Breast epithelium (tissue), 4 donors: ENCODE measurements around the gene INSIG2. TPM values are rescaled to one million over a fixed set of nuclear protein-coding genes. Genes with fewer than 3 reads are reported as not detected.

Source experiments
- DNase-seq, 2 donors: peaks; one replicate each; pipeline ENCODE4 v3.0.0-alpha.2; 2019; ENCODE audit warnings: low spot score in 2 of 2
- H3K27ac ChIP-seq, 2 donors: fragments of 200-600 bp; sonication (generic) in 1 of 2; one replicate each; pipeline ENCODE4 v1.5.1; 2016 to 2019; ENCODE audit warnings: mild to moderate bottlenecking in 1 of 2
- H3K27me3 ChIP-seq, 2 donors: fragments of 200-600 bp; sonication (generic) in 1 of 2; one replicate each; pipeline versions ENCODE4 v1.5.1 to v1.6.0; 2017 to 2019; ENCODE audit warnings: control low read depth in 1 of 2, mild to moderate bottlenecking in 1 of 2
- H3K36me3 ChIP-seq: fragments of 200-600 bp; one replicate; pipeline ENCODE4 v1.5.1; 2019
- H3K4me1 ChIP-seq, 2 donors: fragments of 200-600 bp; sonication (generic); one replicate each; pipeline ENCODE4 v1.5.1; 2016 to 2019; ENCODE audit warnings: control low read depth in 1 of 2
- H3K4me3 ChIP-seq, 3 donors: fragments of 200-600 bp; sonication (generic); 1 replicate in 2 of 3; 2 replicates in 1 of 3; pipeline ENCODE4 v1.5.1; 2016 to 2019; ENCODE audit warnings: mild to moderate bottlenecking in 3 of 3, moderate library complexity in 2 of 3
- H3K9me3 ChIP-seq, 2 donors: fragments of 200-600 bp; sonication (generic) in 1 of 2; one replicate each; pipeline ENCODE4 v1.5.1; 2016 to 2019; ENCODE audit warnings: control low read depth in 1 of 2
- POLR2A ChIP-seq: fragments of 450-650 bp; IDR thresholded peaks from one replicate; pipeline ENCODE4 v1.6.1; 2016; ENCODE audit warnings: antibody characterized with exemption, mild to moderate bottlenecking, moderate library complexity
- POLR2AphosphoS5 ChIP-seq, 3 donors: sonication (generic); formaldehyde crosslinking; IDR thresholded peaks; one replicate each; pipeline ENCODE4 v1.6.1; 2017; ENCODE audit warnings: antibody characterized with exemption in 3 of 3
- intact Hi-C: fragments of 100-400 bp; cut with DNase I; formaldehyde crosslinking; loops from one replicate; pipeline ENCODE4 v1.15.1; 2023; ENCODE audit warnings: low total_unique reads
- total RNA-seq, 3 donors: library from RNA; depleted of rRNA; stranded (reverse); fragments of >200 nt; gene quantifications; one replicate each; pipeline ENCODE4 v1.1.0, GENCODE V29; 2016
- TF ChIP-seq, protein P1 (sequence below), 3 donors: fragments of 450-650 bp; IDR thresholded peaks; one replicate each; pipeline ENCODE4 v1.5.1; 2016 to 2017; ENCODE audit warnings: antibody characterized with exemption in 3 of 3, mild to moderate bottlenecking in 3 of 3, moderate library complexity in 3 of 3

INSIG2 gene
- total RNA-seq, 3 donors from 2014 or later, result 13.1 to 30.9 (median 20.3) TPM

DNA sequence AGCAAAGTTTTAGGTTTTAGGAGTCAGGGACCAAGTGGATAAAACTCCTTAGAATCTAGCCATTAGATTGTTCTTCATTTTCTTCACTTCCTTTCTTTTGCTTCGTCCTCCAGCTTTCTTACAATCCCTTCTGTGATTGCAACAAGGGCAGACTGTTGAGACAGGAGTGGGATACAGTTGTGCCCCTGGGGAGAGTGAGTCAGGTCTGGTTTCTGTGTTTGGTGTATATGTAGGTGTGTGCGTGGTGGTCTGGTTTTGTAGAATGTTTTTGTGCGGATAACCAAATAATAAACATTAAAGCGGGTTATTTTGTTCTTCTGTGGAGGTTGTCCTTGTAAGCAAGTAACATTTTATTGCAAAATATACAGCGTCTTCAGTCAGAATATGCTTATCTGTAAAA is 7.3 kb downstream of the INSIG2 start:
- no peaks in the 10 kb centered on the region for H3K4me1 ChIP-seq
- intact Hi-C loops, result no loop called here
- no peaks in the 10 kb centered on the region for H3K36me3 ChIP-seq
- TF ChIP-seq POLR2AphosphoS5 (IDR thresholded peaks at IDR 0.05) (no peak), POLR2A (no peak)
- TF ChIP-seq, protein P1, sequence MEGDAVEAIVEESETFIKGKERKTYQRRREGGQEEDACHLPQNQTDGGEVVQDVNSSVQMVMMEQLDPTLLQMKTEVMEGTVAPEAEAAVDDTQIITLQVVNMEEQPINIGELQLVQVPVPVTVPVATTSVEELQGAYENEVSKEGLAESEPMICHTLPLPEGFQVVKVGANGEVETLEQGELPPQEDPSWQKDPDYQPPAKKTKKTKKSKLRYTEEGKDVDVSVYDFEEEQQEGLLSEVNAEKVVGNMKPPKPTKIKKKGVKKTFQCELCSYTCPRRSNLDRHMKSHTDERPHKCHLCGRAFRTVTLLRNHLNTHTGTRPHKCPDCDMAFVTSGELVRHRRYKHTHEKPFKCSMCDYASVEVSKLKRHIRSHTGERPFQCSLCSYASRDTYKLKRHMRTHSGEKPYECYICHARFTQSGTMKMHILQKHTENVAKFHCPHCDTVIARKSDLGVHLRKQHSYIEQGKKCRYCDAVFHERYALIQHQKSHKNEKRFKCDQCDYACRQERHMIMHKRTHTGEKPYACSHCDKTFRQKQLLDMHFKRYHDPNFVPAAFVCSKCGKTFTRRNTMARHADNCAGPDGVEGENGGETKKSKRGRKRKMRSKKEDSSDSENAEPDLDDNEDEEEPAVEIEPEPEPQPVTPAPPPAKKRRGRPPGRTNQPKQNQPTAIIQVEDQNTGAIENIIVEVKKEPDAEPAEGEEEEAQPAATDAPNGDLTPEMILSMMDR (IDR thresholded peaks at IDR 0.05), result no peak
- no peak overlapping the region for H3K27ac ChIP-seq
- DNase-seq, result no peak
- no peak overlapping the region for H3K4me3 ChIP-seq
- H3K27me3 ChIP-seq, result no peaks in the 10 kb centered on the region
- H3K9me3 ChIP-seq, result no peaks in the 10 kb centered on the region

DNA sequence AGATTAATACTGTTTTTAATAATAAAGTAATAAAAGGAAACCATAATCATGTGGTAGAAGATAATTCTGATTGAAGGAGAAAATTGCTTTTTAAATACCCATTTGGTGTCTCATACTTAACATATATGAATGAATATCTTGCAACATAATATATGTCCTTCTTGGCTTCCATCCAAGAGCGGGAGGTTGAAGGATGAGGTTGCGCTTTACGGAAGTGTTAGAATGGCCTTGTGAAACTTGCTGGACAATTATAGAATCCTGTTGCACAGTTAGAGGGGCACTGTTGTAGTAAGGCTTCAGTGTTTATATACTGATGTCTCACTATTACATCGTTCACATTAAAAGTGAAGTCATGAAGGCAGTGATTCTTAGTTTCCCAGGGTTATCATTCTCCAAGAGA is 9.4 kb downstream of the INSIG2 start:
- no peaks in the 10 kb centered on the region for H3K9me3 ChIP-seq
- TF ChIP-seq POLR2A (no peak), POLR2AphosphoS5 (IDR thresholded peaks at IDR 0.05) (no peak)
- TF ChIP-seq, protein P1 (IDR thresholded peaks at IDR 0.05), result no peak
- no peaks in the 10 kb centered on the region for H3K4me1 ChIP-seq
- no peak overlapping the region for H3K4me3 ChIP-seq
- no peak for DNase-seq
- no peaks in the 10 kb centered on the region for H3K27me3 ChIP-seq
- no peaks in the 10 kb centered on the region for H3K36me3 ChIP-seq
- intact Hi-C loops, result no loop called here
- no peak overlapping the region for H3K27ac ChIP-seq

DNA sequence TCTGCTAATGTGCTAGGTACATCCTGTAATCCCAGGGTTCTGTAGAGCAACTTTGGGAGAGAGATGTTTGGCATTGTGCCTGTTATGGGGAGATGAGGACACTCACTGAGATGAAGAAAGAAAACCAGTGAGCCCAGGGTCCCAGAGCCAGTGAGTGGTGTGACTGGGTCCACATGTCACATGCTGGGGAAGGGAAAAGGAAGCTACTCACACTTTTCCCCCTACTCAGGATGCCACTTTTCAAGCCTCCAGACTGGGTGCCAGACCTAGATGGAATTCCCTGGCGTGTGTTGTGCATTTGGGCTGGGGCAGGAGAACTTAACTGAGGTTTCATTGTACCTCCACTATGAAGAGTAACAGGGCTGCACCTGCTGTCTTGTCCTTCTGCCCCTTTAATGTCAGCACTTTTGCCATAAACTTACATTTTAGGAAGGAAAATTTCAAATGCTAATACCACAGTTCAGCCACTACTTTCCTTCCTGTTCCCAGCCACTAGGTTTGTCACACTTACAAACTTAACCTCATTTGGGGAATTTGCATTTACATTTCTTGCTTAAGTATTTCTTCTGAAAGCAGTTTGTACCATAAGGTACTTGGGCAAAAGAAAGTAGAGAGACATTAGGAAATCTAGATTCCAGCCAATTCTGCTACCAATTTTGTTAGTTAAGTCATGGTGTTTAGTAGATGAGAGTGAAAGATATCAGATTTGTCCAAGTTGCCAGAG is 10.2 kb downstream of the INSIG2 start:
- no peak overlapping the region for H3K4me3 ChIP-seq
- H3K27ac ChIP-seq, result no peak overlapping the region
- intact Hi-C loops, result no loop called here
- TF ChIP-seq POLR2AphosphoS5 (IDR thresholded peaks at IDR 0.05) (no peak), POLR2A (no peak)
- H3K36me3 ChIP-seq, result no peaks in the 10 kb centered on the region
- H3K9me3 ChIP-seq, result no peaks in the 10 kb centered on the region
- no peaks in the 10 kb centered on the region for H3K27me3 ChIP-seq
- DNase-seq, result no peak
- no peaks in the 10 kb centered on the region for H3K4me1 ChIP-seq

DNA sequence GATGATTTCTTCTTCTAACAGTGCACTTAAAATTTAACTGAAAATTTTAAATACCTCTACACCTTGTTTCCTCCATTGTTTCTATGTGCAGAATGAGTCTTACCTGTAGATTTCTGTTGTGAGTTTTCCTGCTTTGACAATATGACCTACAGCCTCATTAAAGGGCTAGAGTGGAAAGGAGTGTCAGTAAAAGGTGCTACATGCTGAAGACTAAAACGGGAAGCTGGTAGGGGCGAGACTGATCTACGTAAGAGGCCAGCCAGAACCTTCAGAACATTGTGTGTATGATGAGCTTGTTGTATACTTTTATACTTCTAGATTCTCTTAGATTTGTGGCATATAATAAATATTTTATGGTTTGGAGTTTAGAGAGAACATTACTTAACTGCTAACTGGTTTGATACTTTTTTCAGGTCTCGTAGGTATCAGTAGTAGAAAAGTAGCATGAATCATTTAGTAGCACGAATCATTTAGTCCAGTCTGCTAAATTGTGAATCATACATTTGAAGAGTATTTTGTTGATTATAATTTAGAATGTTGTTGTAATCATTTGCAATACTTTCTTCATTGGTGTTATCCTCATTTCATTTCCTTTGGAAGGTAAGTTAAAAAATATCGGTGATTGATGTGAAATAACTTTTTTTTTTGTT is 14.3 kb downstream of the INSIG2 start:
- H3K9me3 ChIP-seq, result no peaks in the 10 kb centered on the region
- DNase-seq, result no peak
- no peaks in the 10 kb centered on the region for H3K27me3 ChIP-seq
- no peaks in the 10 kb centered on the region for H3K4me1 ChIP-seq
- H3K27ac ChIP-seq, result no peak overlapping the region
- TF ChIP-seq POLR2AphosphoS5 (IDR thresholded peaks at IDR 0.05) (no peak), POLR2A (no peak)
- TF ChIP-seq, protein P1 (IDR thresholded peaks at IDR 0.05), result no peak
- intact Hi-C loops, result loop anchor here (10.0 kb wide), 1 partner anchor 288 kb away; the partner anchor contains the start of gene DDX18
- no peaks in the 10 kb centered on the region for H3K36me3 ChIP-seq
- no peak overlapping the region for H3K4me3 ChIP-seq

DNA sequence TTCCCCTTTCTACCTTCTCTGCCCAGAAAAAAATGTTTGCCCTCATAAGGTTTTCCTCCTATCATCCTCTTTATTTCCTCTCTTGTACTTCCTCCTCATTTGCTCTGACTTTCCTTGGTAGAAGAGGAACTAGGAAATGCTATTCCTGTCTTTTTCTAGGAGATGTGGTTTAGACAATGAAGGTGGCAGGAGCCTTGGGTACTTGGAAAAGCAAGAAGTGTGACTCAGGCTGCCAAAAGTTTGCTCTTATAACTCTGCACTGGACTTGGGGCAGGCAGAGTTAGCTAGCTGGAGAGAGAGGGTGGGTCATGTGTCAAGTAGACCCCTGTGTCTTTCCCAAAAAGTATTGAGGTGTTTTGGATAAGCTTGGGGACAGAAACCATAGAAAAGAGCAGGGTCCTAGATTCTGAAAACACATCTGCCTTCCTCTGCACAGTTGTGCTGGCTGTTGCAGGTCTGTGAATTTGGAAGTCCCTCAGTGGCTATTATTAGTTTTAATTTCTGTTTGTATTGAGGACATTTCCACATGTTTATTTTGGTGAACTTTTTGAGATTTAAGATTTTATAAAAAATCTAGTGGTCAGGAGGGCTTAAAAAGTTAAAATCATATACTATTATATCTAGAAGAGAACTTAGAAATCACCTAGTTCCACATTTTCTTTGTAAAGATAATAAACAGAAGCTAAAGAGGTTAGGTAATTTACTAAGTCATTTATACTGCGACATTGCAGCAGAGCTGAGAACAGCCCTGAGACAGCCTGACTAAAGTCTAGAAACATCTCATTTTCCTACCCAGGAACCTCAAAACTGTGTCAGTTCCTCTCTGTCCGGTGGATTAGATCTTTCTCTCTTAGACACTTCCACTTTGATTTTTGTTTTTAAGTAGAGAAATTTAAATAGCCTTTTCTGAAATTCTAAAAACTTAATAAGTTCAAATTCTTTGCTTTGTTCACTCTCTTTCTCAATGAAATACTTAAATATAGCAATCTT is 16.0 kb downstream of the INSIG2 start:
- intact Hi-C loops, result loop anchor here (10.0 kb wide), 1 partner anchor 289 kb away; the partner anchor contains the start of gene DDX18
- DNase-seq, result no peak
- Histone ChIP-seq H3K4me1 (no peaks in the 10 kb centered on the region), H3K36me3 (no peaks in the 10 kb centered on the region), H3K4me3 (no peak overlapping the region), H3K9me3 (no peaks in the 10 kb centered on the region), H3K27ac (no peak overlapping the region), H3K27me3 (no peaks in the 10 kb centered on the region)
- no peak for TF ChIP-seq POLR2AphosphoS5 (IDR thresholded peaks at IDR 0.05)
- TF ChIP-seq, protein P1 (IDR thresholded peaks at IDR 0.05), result no peak
- TF ChIP-seq POLR2A, result no peak
